HG02973 (cell line): ENCODE data around the gene ARL6.

ENCODE experiments used
- ATAC-seq: cut with Tn5 transposase; IDR thresholded peaks from one replicate; pipeline ENCODE4 v1.9.1; 2021; ENCODE audit warnings: moderate library complexity; ENCODE audit not compliant: unreplicated experiment

Gene ARL6

GRCh38 chr3:97764407-97765238 lies at the start of gene ARL6:
Gene ARL6 (plus strand): TSS chr3:97764758. CDS start chr3:97768108, 3,350 bp downstream.
- ATAC-seq = peak; percentile 93

DNA sequence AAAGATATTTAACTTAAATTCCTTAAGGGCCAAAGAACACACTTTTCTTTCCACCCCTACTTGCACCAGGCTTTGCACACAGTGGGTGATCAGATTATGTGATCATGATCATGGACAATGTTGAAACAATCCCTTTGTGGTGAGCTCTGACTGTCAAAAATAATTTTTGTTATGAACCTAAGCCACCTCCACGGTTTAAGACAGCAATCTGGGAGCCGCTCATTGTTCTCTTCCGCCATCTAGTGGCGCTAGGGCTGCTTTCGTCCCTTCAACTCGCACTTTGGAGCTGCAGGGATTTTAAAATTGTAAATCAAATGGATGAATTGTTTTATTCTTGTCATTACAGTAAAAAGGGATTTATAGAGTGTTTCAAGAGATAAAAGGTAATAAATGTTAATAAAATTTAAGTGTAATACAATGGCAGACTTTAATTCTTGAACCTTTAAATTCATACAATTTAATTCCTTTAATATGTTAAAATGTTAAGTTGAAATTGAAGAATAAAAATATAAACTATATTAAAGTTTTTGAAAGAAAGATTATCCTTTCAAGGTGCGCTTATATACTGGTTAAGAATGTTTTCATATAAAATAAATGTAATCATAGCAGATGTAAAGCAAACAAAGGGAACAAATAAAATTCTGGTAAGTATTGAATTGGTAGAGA lies 45.3 kb upstream of the ARL6 start:
- ATAC-seq = peak; percentile 92

DNA sequence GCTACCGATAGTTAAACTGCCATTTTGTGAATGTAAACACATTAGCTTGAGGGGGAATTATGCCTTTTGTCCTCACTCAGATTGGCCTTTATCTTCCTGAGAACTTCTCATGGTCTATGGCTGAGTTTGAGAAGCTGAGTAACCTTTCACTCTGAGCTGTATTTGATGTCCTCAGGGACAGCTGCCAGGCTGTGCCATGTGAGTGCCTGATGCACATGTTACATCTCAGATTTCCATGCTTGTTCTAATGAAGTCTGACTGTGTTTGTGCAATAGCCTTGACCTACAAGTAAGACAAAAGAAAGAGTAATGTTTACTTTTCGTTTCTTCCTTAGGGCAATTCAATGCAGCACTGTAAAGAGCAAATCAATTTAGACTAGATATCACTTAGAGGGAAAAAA lies 44.1 kb upstream of the ARL6 start:
- ATAC-seq = no peak

DNA sequence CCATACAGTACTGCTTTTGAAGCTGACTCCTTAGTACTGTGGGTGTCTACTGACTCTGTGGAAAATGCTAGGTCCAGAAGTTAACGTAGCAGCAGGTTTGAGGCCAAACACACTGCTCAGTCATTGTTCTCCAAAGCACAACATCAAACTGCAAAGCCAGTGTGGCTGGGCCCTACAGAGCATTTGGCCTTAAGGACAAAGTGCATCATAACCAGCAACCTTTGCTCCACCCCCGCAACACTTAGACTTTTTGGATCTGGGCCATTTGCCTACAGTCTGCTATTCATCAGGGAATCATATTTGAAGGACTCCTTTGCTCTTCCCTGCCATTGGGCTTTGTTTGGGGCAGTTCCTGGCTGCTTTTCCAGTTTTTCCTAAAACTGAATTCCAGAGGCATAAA lies 43.1 kb upstream of the ARL6 start:
- ATAC-seq = no peak

DNA sequence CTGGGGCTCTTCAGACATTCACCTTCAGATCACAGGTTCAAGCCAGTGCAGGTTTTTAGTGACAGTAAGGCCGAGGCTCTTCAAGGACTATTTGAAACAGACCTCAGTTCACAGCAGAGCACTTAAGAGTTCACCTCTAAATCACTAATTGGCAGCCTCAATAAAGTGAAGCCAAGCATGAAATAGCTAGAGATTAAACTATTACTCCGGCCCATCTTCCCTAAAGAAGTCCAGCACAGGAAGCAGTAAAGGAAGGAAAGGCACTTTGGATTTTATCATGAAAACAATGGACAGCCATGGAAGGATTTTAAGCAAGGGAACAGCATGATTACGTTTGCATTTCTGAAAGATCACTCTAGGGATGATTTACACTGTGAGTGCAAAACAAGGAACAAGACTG lies 27.6 kb upstream of the ARL6 start:
- no peak for ATAC-seq

DNA sequence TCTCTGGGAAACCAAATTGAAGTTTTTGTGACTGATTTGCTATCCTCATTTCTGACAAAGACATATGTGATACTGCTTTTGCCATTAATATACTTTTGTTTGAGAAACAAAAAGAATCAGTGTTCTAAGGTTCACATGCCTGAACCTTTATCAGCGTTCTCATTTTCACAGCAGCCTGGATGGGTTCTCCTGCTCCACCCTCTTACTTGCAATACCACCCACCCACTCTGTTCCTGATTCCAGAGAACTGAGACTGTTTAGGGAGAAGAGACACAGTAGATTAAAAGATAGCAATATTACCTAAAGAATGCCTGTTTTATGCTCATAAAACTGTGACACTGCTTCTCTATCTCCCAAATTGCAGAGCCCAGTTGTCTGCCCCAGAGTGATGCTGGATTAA lies 25.8 kb upstream of the ARL6 start:
- no peak for ATAC-seq

- no peak for ATAC-seq
These were observed 22.5 kb upstream of the ARL6 start for GRCh38 chr3:97742036-97742435.

GRCh38 chr3:97744289-97744688 lies 20.3 kb upstream of the ARL6 start:
- ATAC-seq = no peak

- peak; percentile 42 for ATAC-seq
These were observed 762 bp upstream of the ARL6 start for GRCh38 chr3:97763586-97764406.

GRCh38 chr3:97765336-97765735 lies 778 bp downstream of the ARL6 start:
- no peak for ATAC-seq

DNA sequence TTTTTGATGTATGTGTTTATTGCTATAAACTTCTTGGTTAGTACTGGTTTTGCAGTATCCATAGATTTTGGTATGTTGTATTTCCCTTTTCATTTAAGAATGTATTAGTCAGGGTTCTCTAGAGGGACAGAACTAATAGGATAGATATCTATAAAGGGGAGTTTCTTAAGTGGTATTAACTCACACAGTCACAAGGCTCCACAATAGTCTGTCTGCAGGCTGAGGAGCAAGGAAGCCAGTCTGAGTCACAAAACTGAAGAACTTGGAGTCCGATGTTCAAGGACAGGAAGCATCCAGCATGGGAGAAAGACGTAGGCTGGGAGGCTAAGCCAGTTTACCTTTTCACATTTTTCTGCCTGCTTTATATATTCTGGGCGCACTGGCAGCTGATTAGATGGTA lies 8.4 kb downstream of the ARL6 start:
- ATAC-seq = no peak

- ATAC-seq = no peak
These were observed 13.6 kb downstream of the ARL6 start for GRCh38 chr3:97778152-97778551.

DNA sequence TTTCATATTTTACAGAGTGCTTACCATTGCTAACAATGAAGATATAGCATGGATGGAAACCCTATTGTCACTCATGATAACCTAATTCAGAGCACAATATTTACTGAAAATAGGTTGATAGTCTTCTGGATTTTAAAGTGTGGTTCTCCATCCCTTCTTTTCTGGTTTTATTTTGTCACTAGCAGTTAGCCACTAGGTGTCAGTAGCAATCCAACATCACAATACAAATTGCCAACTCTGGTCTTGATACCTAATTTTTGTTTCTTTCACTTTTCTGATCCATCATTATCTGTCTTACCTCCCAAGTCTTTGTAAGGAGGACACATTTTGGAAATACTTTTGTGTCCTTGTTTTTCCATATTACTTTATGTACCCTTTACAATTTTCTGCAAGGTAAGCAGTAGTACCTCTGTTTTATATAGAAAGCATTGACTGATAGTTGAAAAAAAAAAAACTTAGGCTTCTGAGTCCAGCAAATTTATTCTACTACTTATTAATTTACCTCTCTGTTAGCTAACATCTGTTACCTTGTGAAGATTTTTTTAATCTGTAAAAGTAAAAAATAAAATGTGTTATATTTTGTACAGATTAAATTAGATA lies 29.0 kb downstream of the ARL6 start:
- ATAC-seq = no peak

GRCh38 chr3:97795951-97796350 lies 31.4 kb downstream of the ARL6 start:
- ATAC-seq = no peak

DNA sequence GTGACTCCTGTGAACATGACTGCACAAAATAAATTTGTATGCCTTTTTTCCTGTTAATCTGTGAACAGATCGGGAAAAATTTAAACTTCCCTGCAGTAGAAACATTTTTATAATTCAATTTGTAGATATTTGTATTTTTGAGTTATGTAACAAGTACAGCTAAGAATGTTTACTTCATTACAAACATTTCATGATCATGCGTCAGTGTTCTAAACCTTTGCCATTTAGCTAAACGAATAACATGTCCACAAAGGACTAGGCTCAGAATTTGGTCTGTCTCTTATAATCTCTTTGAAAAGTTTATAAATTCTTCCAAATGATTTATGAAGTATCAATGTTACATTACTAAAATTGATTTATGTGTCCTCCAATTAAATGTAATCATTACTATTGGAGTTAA lies 39.9 kb downstream of the ARL6 start:
- ATAC-seq = no peak

- ATAC-seq = no peak
These were observed 46.3 kb downstream of the ARL6 start for GRCh38 chr3:97810779-97811390.

GRCh38 chr3:97815149-97815917 lies 50.8 kb downstream of the ARL6 start:
- no peak for ATAC-seq

GRCh38 chr3:97816811-97817210 lies 52.3 kb downstream of the ARL6 start:
- ATAC-seq = no peak

- no peak for ATAC-seq
These were observed 53.4 kb downstream of the ARL6 start for GRCh38 chr3:97817965-97818364.

DNA sequence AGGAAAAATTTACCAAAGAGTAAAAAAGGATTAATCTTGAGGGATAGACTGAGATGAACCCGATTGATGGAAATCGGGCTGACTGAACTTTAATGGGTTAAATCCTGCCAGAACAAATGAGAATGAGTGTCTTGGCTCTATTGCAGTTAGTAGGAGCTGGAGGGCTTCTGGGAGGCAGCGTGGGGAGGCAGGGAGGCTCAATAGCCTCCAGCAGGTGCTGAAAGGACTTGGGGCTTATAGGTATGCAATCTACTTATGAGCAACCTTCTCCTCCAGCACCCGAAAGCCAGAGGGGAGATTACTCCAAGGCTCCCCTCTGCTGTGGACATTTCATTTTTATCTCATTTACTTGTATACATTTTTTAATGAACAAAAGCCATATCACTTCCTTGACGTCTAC lies 56.2 kb downstream of the ARL6 start:
- no peak for ATAC-seq
